NCI-H1436 treated with DMSO at 0.1 percent for 48 hours (cell line): ENCODE data around the gene MICU2.
"Not testable (repeated sequence)": the region's sequence is repeated elsewhere in the genome, so short reads cannot be mapped to it uniquely, and the experiment has no call there.

ENCODE experiments used
- DNase-seq: peaks from one replicate; lab custom pipeline; 2025; lab: John Stamatoyannopoulos, UW

MICU2 gene

DNA sequence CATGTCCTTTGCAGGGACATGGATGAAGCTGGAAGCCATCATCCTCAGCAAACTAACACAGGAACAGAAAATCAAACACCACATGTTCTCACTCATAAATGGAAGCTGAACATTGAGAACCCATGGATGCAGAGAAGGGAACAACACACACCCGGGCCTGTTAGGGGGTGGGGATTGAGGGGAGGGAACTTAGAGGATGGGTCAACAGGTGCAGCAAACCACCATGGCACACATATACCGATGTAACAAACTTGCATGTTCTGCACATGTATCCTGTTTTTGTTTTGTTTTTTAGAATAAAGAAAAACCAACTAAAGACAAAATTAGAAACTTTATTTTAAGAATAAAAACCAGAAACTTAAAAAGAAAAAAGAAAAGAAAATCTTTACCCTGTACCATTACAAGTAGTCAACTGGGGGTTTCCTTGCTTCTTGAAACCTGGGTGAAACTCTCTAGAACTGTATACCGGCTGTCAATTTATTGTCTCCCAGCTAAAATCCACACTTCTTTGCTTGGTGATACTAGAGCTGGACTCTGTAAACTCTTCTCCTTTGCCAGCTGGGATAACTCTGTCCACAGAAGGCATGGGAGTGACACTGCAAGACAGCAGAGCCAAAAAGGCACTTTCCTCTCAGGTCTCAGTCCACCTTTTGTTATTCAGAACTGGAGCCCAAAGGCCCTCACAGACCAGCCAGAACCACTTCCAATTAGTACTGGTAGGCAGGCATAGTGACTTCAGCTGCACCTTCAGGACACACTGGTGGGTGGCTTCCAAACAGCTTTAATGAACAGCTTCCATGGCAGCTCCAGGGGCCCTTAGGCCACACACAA is 9.0 kb downstream of the MICU2 start:
- no peak for DNase-seq

GRCh38 chr13:21590665-21591456 is 13.1 kb downstream of the MICU2 start:
- not testable (repeated sequence) for DNase-seq

DNA sequence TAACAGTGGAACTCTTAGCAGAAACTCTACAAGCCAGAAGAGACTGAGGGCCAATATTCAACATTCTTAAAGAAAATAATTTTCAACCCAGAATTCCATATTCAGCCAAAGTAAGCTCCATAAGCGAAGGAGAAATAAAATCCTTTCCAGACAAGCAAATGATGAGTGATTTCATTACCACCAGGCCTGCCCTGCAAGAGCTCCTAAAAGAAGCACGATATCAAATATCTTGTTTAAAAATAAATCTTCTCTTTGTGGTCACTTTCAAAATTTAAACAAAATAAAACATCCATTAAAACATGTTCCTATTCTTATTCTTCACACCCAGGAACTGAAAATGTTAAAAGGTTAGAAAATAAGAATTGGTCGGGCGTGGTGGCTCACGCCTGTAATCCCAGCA is 13.7 kb downstream of the MICU2 start:
- no peak for DNase-seq

GRCh38 chr13:21589510-21589909 is 14.5 kb downstream of the MICU2 start:
- not testable (repeated sequence) for DNase-seq

DNA sequence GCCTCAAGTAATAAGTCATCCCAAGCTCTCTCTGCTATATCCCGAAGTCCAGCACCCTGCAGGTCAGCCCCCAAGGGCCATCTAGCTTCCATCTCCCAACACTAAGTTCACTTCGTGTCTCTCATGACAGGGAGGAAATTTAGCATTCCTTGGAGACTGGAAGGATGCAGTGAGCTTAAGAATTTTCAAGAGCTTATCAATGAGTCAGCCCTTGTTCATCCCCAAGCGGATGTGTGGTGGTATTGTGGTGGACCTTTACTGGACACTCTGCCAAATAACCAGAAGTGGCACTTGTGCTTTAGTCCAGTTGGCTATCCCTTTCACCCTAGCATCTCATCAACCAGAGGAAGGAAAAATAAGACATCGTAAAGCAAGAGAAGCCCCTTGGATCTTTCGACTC is 15.6 kb downstream of the MICU2 start:
- not testable (repeated sequence) for DNase-seq

- no peak for DNase-seq
Measured at GRCh38 chr13:21584973-21585592, 18.9 kb downstream of the MICU2 start.

DNA sequence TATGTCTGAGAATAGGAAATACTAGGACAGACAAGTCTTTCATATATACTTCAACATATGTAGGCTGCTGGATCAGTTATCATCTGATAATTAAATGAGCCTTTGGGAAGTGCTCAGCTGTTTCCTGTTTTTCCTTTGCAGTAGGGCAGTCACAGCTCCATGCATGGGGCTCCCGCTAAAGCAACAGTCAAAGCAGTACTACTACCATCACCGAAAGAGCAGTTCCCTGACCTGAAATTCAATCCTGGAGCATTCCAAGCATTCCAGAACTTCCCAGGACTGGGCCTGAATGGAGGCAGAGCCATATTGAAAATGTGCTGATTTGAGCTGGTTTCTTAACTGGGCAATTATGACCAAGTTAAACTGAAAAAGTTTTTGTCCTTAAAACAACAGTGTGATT is 20.5 kb downstream of the MICU2 start:
- no peak for DNase-seq

GRCh38 chr13:21580736-21581135 is 23.2 kb downstream of the MICU2 start:
- no peak for DNase-seq

DNA sequence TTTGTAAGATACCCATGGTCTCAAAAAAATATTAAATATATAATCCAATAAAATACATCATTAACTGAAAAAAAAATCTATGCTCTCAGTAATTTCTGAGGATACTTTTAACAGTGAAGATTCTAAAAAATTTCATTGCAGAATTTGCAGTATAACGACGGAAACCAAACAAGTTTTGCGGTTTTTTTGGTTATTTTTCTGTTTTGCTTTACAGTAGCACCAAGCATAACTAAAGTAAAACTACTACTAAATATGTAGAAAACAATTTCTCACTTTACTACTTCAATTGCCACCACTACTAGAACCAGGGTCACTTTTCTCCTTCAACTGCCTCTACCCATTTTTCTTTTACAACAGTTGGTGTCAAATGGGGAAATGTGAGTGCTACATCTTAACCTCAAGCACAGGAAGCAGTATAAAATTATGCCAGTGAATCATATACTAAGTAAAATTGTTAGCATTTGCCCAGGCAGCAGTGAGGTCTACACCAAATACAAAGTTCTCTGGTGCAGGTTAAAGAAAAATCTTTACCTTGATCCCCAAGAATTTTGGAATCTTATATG is 24.1 kb downstream of the MICU2 start:
- DNase-seq, result no peak

DNA sequence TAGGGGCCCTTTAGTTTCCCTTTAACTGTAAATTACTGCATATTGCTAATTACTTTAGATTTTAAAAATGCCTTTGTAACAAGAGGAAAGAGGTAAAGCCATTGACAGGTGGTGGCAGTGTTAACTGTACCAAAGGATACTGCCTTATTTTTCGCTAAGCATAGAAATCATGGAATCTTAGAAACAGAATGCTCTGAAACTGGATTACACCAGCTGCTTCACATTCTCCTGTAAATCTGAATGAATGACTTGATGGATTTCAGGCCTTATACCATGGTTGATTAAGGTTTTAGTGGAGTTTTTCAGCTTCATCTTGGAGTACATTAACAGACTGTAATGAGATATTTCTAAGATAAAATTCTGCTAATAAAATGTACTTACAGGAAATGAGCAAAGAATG is 25.2 kb downstream of the MICU2 start:
- no peak for DNase-seq

DNA sequence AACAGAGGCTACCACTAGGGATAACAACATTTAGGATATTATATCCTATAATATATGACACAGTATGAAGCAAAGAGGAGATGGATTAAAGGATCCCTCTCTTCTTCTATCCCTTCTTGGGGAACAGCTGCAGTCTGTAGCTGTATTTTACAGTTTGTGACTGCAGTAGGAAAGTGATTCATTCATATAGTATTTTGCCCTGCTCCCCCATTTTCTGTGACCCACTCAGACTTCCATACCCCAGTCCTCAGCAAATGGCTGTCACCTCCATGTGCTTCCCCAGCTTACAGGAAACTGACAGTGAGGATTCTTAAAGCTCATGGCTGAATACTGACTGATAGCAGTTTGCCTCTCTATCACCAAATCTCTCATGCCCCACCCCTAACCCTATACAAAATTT is 27.5 kb downstream of the MICU2 start:
- DNase-seq, result no peak

GRCh38 chr13:21573920-21574712 is 29.9 kb downstream of the MICU2 start:
- DNase-seq, result no peak

GRCh38 chr13:21569686-21570085 is 34.3 kb downstream of the MICU2 start:
- DNase-seq, result no peak

GRCh38 chr13:21568854-21569253 is 35.1 kb downstream of the MICU2 start:
- no peak for DNase-seq

DNA sequence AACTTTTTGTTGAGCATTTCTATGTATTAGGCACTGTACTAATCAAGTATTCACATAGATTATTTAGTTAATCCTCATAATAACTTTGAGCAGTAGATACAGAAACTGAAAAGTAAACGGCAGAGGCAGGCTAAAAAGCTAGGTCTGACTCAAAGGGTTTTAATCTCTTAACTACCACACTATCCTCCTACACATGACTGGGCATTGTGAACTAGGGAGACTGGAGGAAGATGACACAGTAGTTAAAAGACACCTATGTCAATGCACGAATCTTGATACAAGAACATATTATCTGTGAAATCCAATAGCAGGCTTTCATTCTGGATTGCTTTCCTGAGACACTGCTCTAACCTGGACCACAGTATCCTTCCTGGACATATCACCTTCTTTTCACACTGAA is 36.3 kb downstream of the MICU2 start:
- no peak for DNase-seq

GRCh38 chr13:21557995-21558394 is 46.0 kb downstream of the MICU2 start:
- DNase-seq, result no peak

GRCh38 chr13:21556051-21556450 is 47.9 kb downstream of the MICU2 start:
- no peak for DNase-seq

DNA sequence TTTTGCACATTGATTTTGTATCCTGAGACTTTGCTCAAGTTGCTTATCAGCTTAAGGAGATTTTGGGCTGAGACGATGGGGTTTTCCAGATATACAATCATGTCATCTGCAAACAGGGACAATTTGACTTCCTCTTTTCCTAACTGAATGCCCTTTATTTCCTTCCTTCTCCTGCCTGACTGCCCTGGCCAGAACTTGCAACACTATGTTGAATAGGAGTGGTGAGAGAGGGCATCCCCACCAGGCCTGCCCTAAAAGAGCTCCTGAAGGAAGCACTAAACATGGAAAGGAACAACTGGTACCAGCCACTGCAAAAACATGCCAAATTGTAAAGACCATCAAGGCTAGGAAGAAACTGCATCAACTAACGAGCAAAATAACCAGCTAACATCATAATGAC is 50.7 kb downstream of the MICU2 start:
- DNase-seq, result not testable (repeated sequence)

- DNase-seq, result no peak
Measured at GRCh38 chr13:21550918-21551317, 53.1 kb downstream of the MICU2 start.

DNA sequence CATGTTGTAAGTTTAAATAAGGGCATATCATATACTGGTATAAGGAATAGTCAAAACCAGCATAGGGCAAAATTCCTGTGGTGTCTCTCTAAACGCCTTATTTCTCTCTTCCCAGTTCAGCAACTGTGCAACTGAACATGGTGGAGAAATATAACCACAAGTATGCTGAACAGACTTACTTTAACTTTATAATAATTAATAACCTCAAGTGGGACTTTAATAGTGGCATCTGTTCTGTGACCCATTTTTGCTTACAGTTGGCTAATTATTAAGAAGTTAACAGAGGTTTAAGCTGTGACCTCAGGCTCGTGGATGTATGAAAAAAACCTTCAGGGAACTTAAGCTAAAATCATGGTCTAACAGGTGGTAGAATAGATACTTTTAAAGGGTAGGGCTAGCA is 54.3 kb downstream of the MICU2 start:
- no peak for DNase-seq

GRCh38 chr13:21548577-21548976 is 55.4 kb downstream of the MICU2 start:
- no peak for DNase-seq

GRCh38 chr13:21546372-21546771 is 57.6 kb downstream of the MICU2 start:
- no peak for DNase-seq
